ENCODE measurements around the gene LPO.
A peak's percentile ranks its signal among the peaks of the same experiment; 100 is the strongest.

The LPO gene

DNA sequence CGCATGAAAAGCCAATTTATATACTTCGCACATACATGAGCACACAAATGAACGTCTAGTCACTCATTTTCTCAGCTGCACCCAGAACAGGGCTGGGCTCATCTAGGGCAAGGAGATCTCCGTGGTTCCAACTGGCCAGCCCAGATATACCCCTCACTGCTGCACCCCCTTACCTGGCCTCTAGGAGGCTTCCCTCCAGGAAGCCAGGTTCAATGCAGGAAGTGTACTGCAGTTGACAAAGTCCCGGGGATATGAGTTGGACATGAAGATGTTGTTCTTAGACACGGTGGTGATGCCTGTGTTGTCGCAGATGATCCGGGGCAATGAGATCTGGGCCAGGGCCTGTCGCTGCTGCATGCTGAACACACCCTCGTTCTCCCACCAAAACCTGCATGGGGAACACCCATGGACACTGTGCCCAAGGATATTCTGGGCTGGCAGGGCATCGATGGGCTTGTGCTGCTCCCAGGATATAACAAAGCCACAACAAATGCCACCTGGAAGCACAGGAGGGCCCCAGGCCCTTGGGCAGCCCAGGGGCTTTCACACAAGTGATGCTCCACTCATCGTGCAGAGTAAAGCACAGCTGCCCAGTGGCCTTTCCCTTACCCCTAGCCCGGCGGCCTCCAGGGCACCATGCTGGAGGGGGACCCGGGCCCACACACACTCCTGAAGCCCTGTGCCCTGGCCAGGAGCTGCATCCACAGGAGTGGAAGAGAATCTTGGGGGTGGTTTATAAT, 32.3 kb downstream of the LPO start:
- TF ChIP-seq, protein P1, sequence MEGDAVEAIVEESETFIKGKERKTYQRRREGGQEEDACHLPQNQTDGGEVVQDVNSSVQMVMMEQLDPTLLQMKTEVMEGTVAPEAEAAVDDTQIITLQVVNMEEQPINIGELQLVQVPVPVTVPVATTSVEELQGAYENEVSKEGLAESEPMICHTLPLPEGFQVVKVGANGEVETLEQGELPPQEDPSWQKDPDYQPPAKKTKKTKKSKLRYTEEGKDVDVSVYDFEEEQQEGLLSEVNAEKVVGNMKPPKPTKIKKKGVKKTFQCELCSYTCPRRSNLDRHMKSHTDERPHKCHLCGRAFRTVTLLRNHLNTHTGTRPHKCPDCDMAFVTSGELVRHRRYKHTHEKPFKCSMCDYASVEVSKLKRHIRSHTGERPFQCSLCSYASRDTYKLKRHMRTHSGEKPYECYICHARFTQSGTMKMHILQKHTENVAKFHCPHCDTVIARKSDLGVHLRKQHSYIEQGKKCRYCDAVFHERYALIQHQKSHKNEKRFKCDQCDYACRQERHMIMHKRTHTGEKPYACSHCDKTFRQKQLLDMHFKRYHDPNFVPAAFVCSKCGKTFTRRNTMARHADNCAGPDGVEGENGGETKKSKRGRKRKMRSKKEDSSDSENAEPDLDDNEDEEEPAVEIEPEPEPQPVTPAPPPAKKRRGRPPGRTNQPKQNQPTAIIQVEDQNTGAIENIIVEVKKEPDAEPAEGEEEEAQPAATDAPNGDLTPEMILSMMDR (IDR thresholded peaks at IDR 0.05; ENCODE audit: borderline replicate concordance, insufficient read depth, low read depth, low read length), result peak; percentile 50; the same call in 1 of the 2 replicates
- no peak overlapping the region for H3K4me3 ChIP-seq (ENCODE audit: low read depth, low read length)

DNA sequence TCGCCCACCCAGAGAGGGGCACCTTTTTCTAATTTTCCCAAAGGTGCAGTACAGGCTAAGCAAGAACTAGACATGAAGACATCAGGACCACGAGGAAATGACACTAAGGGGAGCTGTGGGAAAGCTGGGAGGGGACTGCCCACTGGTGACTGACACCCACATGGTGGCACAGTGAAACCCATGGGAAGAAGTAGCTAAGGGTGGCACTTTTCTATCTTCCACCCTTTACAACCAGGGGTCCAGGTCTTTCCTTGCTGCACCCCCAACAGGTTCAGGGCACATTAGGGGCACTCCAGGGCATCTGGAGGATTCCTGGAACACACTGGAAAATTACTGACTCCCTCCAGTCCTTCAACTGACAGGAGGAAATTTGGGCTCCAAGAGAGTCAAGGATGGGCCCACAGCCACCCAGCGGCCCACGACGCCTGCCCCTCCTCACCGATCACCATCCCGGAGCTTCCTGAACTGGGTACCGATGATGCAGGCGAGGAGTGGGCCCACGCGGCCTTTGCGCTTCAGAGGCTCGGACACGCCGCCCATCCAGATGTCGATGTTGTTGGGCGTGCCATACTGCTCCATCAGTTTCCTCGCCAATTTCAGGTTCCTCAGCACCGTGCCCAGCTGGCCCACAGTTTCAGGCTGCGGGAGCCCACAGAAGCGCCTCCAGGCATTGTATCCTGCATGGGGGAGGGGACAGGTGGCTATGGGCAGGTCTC, 33.0 kb downstream of the LPO start:
- TF ChIP-seq, protein P1 (IDR thresholded peaks at IDR 0.05; ENCODE audit: borderline replicate concordance, insufficient read depth, low read depth, low read length), result no peak
- no peak overlapping the region for H3K4me3 ChIP-seq (ENCODE audit: low read depth, low read length)

DNA sequence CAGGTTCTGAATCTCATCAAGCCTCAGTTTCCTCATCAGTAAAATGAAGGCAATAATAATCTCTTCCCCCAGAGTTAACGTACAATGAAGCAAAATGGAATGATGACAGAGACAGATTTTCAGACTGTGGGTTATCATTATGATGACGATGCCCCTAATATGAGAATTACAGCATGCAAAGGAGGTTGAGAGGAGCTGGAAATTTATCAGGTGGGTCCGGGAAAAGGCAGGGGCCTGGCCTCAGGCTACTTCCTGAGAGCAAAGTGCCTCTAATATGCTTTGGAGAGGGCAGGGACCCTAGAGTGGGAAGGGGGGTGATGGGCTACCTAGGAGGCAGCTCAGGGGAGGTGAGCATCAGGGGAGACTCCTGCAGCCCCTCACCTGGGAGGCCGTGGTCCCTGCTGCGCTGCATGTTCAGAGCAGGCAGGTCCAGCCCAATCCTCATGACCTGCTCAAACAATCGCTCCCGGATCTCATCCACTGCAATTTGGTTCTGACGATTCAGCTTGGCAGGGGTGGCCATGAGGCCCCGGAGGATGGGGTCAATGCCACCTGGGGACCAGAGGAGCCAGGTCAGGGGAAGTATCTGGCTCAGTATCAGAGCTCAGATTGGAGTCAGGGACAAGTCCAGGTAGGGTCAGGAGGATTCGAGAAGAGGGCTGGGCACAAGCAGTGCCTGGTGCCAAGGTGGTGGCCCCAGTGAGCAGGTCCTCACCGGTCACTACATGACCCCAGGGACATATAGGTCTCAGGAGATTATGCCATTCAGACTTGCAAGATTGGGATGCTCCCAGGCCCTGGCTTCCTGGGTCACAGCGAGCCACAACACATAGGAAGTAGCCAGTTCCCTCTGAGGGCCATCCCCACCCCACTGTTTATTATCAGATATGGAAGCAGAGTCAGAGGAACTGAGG, 34.2 kb downstream of the LPO start:
- H3K4me3 ChIP-seq (ENCODE audit: low read depth, low read length), result no peak overlapping the region
- TF ChIP-seq, protein P1 (IDR thresholded peaks at IDR 0.05; ENCODE audit: borderline replicate concordance, insufficient read depth, low read depth, low read length), result no peak

DNA sequence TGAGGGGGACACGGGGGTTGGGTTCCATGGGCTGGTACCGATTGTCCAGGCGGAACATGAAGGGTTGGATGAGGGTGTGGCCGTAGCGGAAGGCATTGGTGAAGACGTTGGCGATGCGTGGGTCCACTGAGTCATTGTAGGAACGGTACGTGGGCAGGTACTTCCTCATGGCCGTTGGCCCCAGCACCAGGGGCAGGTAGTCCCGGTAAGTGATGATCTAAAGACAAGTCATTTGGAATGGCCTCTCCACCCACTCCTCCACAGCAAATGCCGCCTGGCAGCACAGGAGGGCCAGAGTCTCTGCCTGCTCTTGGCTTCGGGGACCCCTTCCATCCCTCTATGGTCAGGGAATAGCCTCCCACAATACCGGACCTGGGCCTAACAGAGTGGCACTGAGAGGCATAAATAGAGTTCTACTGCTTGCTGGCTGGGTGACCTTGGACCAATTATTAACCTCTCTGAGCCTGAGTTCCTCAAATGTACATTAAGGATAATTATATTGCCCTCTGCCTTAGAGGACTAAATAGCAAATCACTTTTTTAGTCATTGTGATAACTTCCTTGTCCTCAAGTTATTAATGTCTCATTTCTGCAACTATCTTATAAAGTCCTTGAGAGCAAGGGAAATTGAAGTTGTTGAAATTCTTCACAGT, 35.2 kb downstream of the LPO start:
- H3K4me3 ChIP-seq (ENCODE audit: low read depth, low read length), result no peak overlapping the region
- TF ChIP-seq, protein P1 (IDR thresholded peaks at IDR 0.05; ENCODE audit: borderline replicate concordance, insufficient read depth, low read depth, low read length), result no peak

DNA sequence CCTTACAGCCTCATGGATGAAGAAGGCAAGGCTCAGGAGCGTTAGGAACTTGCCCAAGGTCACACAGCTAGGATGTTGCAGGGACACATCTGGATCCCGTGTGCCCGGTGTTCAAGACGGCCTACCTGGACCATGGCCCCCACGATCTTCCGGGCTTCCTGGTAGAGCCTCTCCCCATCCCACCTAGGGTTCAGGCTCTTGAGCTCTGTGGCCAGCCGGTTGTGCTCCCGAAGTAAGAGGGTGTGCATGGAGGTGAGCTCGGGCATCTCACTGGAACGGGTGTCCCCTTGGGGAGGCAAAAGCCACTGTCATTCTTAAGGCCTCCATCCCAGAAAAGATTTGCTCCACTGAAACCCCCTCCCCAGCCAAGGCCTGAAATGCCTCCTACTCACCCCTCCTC, 37.0 kb downstream of the LPO start:
- TF ChIP-seq, protein P1 (IDR thresholded peaks at IDR 0.05; ENCODE audit: borderline replicate concordance, insufficient read depth, low read depth, low read length), result no peak
- no peak overlapping the region for H3K4me3 ChIP-seq (ENCODE audit: low read depth, low read length)

DNA sequence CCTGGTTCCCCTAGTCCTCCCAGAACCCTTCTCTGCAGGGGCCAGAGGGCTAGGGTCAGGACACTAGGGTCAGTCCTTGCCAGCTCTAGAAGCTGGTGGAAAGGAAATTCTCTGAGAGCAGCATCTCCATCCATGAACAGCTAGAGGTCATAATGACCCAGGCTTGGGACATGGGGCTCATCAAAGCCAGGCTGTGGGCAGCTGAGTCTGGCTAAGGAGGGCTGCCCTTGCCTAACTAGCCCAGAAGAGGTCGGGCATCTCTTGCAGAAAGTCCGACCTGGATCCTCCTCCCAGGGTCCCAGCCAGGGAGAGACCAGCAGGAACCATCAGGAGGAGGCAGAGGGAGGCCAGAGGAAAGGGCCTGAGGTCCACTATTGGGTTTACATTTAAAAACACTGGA, 38.0 kb downstream of the LPO start:
- no peak overlapping the region for H3K4me3 ChIP-seq (ENCODE audit: low read depth, low read length)

More for the DNA sequence above, 38.0 kb downstream of the LPO start:
- TF ChIP-seq, protein P1 (IDR thresholded peaks at IDR 0.05; ENCODE audit: borderline replicate concordance, insufficient read depth, low read depth, low read length), result no peak
